ENCODE results near the gene GSG1L.
"Not testable (repeated sequence)": the region's sequence is repeated elsewhere in the genome, so short reads cannot be mapped to it uniquely, and the experiment has no call there.

The GSG1L gene

DNA sequence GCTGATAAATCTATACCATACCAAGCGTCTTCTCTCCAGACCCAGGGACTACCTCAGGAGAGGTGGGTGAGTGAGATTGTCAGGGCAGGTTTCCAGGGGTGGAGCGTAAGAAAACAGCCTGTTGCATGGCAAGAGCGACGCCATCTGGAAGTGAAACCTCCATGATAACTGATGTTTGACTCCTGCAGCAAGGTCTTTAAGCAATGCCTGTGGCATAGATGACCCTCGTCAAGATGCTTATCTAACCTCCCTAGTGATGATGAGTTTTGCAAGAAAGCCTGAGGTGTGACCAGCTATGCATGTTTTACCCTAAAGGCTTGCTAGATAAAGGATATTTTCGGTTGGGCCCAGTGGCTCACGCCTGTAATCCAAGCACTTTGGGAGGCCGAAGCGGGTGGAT lies 71.6 kb downstream of the GSG1L start:
- DNase-seq (ENCODE audit: insufficient read length, low spot score): no peak
- FAIRE-seq: no peak

DNA sequence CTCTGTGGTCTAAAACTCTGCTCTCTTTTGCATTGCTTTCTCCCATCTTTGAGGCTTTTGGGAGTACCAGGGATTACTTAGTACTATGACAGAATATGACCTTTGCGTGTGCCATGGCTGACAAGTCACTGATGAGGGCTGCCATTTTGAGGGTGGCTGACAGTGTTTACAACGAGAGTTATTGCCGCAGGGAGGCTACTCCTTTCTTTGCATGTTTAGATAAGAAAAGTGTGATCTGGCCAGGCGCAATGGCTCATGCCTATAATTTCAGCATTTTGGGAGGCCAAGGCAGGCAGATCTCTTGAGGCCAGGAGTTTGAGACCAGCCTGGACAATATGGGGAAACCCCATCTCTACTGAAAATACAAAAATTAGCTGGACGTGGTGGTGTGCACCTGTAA lies 77.5 kb downstream of the GSG1L start:
- no peak for FAIRE-seq
- DNase-seq (ENCODE audit: insufficient read length, low spot score): no peak

DNA sequence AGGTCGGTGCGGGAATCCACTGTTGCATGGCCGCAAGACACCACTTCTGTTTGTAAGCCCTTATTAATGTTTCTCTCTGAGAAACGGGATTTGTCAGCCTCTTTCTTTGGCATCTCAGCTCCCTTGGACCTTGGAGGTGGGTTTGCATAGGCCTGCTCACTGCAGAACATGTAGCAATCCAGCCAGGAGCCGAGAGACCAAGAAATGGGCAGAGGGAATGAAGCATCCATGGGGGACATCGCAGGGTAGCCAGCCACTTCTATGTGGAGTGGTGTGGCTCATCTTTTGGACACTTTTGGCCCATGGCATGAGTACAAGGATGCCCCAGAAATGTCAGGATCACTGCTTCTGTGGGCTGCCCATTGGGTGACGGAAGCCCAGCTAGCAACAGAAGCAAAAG lies 79.4 kb downstream of the GSG1L start:
- FAIRE-seq (no peak), DNase-seq (ENCODE audit: insufficient read length, low spot score) (no peak)

DNA sequence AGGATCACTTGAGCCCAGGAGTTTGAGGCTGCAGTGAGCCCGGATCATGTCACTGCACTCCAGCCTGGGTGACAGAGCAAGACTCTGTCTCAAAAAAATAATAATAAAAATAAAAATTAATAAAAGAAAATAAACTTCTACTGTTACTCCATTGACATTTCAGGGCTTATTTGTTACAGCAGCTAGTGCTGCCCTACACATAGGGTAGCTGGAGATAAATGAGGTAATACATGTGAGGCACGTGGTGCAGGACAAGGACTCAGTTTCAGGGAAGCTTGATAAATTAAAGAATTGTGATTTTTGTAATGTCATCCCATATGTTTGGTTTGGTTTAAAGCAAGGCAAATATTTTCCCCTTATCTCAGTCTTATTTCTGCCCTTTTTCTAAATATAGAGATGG lies 80.3 kb downstream of the GSG1L start:
- FAIRE-seq: no peak
- DNase-seq (ENCODE audit: insufficient read length, low spot score): no peak

DNA sequence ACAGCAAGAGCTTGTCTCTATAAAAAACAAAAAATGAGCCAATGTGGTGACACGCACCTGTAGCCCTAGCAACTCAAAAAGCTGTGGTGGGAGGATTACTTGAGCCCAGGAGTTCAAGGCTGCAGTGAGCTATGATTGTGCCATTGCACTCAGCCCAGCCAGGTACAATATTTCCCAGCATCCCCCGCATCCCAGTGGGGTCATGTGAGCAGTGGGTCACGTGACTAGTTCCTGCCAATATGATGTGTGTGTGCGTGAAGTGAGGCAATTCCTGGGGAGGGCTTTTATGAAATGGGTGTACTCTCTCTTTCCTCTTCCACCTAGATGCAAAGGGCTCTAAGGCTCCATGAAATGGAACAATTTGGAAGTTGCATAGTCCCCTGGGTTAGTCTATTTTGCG lies 81.3 kb downstream of the GSG1L start:
- no peak for FAIRE-seq
- no peak for DNase-seq (ENCODE audit: insufficient read length, low spot score)

DNA sequence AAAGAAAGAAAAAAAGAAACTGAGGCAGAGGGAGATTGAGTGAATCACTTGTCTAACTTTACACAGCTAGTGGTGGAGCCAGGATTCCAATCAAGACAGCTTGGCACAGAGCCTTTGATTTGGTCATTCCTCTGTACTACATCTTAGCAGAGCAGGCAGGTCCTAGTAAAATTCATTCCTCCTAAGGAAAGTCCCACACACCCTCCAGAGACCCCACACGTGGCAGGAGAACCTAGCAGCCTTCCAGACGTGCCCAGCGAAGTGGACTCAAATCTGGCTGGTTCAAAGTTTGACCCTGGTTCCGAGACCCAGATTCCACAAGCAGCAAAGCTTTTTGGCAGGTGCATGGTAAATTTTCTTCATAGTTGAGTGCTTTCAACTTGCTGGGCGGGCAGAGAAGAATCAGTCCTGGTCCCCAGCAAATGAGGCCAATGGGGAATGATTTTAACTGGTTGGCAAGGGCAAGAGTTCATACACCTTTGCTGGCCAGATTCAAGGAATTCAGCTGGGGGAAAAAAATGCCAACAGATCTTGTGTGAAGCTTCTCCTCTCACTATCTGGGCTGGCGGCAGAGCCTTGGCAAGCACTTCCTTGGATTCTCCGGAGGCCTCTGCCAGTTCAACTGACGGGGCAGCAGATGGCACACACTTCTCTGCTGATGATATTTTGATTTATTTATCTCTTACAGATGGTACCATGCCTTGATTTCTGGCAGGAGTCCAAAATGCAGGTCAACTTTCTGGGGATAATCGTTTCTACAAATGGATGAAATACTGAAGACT lies 82.4 kb downstream of the GSG1L start:
- FAIRE-seq: no peak
- DNase-seq (ENCODE audit: insufficient read length, low spot score): no peak

DNA sequence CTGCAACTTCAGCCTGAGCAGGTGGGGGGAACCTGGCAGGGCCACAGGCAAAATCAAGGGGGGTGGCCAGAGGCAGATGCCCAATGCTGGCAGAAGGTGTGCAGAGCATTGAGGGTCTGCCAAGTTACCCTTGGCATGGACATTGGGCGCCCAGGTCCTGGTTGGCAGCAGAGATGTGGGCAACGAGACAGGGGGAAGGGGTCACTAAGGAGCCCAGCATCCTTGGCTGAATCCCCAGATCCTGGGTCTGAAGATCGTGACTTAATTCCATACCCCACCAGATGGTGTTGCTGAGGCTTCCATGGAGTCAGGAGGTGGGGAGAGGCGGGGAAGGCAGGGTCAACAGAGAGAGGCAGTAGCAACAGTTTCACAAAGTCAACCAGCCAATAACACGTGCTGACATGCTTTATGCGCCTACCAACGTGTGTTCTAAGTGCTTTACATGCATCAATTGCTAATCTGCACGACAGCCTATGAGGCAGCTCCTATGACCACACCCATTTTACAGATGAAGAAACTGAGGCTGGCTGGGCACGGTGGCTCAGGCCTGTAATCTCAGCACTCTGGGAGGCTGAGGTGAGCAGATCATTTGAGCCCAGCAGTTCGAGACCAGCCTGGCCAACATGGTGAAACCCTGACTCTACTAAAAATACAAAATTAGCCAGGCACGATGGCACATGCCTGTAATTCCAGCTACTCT lies 83.3 kb downstream of the GSG1L start:
- FAIRE-seq: no peak
- no peak for DNase-seq (ENCODE audit: insufficient read length, low spot score)

DNA sequence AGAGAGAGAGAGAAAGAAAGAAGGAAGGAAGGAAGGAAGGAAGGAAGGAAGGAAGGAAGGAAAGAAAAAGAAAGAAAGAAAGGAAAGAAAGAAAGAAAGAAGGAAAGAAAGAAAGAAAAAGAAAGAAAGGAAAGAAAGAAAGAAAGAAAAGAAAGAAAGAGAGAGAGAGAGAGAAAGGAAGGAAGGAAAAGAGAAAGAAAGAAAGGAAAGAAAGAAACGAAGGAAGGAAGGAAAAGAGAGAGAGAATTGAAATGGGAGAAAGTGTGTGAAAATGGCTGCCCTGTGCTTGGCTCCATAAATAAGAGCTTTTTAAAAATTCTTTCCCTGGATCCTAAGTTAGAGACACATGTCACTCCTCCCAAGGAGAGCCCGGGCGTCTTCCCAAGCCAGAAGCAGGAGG lies 83.8 kb downstream of the GSG1L start:
- not testable (repeated sequence) for FAIRE-seq; DNase-seq (ENCODE audit: insufficient read length, low spot score)

DNA sequence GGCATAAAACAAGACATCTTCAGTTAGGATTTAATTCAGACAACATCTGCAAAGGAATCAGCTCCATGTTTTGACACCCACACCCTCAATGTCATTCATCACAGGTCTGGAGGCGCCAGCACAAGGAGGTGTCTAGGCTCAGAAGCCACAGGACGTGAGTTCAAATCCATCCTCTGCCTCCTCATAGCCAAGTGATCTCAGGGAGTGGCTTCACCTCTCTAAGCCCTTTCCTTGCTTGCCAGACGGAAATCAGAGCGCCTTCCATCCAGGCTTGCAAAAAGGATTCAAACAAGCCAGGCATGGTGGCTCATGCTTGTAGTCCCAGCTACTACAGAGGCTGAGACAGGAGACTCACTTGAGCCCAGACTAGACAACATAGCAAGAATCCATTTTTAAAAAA lies 84.6 kb downstream of the GSG1L start:
- DNase-seq (ENCODE audit: insufficient read length, low spot score): no peak
- FAIRE-seq: no peak

DNA sequence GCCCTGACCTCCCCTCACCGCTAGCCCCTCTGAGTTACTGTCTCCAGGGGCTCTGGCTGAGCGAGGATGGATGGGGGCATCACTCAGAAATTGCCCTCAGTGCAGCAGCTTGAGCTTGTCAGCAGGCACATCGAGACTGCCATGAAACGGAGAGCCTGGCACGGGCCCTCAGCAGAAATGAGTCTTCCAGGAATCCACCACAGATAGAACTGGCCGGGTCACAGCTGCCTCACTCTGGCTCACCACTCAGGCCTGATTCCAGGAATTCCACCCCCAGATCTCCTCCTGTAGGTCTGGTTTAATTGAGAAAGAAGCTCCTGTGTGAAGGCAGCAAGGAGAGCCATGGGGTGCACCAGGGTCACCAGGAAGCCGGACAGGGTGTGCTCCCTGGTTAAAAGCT lies 85.5 kb downstream of the GSG1L start:
- FAIRE-seq (no peak), DNase-seq (ENCODE audit: insufficient read length, low spot score) (no peak)

DNA sequence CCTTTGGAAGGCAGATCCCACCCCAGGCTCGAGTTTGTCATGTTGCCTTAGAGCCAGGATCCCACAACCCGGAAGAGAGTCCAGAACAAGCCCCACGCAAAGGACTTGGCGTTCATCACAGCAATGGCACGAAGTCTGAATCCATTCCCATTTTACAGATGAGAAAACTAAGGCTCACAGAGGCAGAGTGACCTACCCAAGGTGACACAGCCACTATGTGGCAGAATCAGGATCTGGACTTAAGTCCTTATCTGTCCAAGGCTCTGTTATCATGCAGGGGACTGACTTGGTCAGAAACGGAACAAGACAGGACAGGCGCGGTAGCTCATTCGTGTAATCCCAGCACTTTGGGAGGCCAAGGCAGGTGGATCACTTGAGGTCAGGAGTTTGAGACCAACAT lies 86.5 kb downstream of the GSG1L start:
- FAIRE-seq (no peak), DNase-seq (ENCODE audit: insufficient read length, low spot score) (no peak)

DNA sequence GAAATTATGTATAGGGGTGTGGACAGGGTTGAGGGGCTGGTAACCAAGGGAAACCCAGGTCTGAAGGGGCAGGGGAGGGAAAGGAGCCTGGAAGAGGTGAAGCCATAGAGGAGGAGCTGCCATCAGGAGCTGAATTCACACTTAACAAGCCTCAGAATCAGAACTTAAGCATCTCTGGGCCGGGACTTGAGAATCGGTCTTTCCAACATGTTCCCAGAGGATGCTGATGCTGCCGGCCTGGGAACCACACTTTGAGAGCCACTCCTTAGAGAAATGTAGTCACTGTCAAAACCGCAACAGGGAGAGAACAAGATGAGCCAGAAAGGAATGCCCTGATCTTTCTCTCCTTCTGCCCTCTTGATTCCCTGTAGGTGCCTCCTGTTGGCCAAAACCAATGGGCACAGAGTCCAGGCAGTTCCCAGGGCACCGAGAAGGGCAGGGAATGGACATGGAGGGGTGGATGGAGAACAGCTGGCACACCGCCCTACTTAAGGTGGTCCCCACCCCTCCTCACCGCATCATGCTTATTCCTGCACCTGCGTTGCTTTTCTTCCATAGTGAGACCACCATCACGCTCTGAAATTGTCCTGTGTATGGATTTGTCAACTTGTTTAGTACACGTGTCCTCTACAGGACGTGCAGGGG lies 88.5 kb downstream of the GSG1L start:
- DNase-seq (ENCODE audit: insufficient read length, low spot score): no peak
- FAIRE-seq: no peak

DNA sequence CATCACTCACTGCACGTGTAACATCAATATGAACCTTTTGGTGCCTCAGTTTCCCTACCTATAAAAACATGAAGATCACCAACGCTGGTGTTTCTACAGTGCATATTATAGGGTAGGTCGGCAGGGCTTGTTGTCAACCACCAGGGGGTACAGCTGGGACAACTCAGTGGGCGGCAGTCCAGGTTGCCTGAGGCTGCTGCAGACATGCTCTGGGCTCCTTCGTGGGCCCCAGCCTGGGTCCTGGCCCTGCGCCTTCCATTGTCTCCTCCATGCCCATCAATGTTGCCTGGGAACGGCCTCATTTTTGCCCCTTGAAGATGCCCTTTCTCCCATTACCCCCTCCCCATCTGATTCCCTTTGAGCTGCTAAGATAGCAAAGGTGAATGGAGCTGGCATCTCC lies 89.8 kb downstream of the GSG1L start:
- no peak for DNase-seq (ENCODE audit: insufficient read length, low spot score)
- FAIRE-seq: no peak

DNA sequence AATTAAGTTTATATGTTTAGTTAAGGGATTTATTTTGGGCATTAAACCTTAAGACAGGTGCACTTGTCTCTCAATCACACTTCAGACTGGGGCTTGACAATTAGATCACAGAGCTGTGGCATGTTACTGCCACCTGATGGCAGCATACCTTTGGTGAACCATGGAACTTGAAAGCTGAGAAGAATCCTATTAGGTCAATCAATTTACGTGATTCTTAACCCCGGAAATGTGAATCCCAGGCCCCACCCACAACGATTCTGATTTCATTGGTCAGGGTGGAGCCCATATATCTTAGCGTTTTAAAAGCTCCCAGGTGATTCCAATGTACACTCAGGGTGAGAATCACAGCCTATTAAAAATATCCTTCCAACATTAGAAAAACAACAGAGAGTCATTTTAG lies 91.0 kb downstream of the GSG1L start:
- DNase-seq (ENCODE audit: insufficient read length, low spot score) (peak; percentile 45), FAIRE-seq (peak; percentile 81)

DNA sequence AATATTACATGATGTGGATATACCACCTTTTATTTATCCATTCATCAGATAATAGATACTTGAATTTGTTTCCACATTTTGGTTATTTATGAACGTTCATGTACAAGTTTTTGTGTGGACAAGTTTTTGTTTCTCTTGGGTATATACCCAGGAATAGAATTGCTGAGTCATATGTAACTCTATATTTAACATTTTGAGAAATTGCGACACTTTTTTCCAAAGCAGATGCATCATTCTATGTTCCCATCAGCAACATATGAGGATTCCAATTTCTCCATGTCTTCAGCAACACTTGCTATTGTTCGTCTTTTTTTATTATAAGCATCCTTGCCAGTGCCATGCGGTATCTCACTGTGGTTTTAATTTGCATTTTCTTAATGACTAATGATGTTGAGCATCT lies 93.9 kb downstream of the GSG1L start:
- FAIRE-seq (no peak), DNase-seq (ENCODE audit: insufficient read length, low spot score) (no peak)

DNA sequence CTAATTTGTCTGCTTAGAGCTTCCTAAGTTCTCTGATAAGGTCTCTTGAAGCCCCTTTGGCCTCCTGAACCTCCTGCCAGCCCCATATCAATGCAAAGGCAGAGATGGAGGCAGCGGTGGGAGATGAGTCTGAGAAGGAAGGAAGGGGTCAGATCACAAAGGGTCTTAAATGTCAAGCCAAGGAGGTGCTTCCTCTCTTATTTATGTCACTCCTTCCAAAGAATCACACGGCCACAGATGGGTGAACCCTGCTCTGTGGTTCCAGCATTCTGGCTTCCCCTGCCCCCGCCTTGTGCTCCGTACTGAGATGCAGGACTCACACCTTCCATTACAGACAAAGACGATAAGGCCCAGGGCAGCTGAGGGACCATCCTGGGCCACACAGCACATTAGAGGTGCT lies 96.3 kb downstream of the GSG1L start:
- no peak for FAIRE-seq
- DNase-seq (ENCODE audit: insufficient read length, low spot score): no peak

DNA sequence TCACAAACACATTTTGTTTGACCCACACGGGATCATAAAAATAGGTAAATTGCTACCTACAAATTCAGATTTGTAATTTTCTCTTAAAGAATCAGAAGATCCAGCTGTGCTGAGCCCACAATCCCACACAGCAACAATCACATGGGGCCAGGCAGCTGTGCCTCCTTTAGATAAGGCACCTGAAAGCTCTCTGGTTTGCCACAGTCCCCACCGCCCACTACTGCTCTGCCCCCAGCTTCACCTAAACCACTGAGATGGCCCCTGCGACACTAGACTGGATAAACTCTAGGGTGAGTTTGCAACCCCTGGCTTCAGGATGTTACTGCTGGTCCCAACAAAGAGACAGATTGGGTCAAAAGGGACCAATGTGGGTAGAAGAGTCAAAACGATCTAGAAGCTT lies 96.8 kb downstream of the GSG1L start:
- DNase-seq (ENCODE audit: insufficient read length, low spot score) (no peak), FAIRE-seq (no peak)

DNA sequence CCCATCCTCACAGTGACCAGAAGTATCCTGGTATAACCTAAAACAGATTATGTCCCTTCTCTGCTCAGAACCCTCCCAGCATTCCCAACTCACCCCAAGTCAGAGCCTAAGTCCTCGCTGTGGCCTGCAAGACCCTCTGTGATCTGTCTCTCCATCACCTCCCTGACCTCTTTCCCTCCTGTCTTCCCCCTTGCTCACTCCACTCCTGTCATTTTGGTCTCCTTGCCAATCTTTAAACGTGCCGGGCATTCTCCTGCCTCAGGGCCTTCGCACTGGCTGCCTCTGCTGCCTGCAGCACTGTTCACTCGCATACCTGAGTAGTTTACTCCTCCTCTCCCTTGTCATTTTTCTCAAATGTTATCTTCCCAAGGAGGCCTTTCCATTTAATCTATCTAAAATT lies 97.7 kb downstream of the GSG1L start:
- FAIRE-seq (no peak), DNase-seq (ENCODE audit: insufficient read length, low spot score) (no peak)

DNA sequence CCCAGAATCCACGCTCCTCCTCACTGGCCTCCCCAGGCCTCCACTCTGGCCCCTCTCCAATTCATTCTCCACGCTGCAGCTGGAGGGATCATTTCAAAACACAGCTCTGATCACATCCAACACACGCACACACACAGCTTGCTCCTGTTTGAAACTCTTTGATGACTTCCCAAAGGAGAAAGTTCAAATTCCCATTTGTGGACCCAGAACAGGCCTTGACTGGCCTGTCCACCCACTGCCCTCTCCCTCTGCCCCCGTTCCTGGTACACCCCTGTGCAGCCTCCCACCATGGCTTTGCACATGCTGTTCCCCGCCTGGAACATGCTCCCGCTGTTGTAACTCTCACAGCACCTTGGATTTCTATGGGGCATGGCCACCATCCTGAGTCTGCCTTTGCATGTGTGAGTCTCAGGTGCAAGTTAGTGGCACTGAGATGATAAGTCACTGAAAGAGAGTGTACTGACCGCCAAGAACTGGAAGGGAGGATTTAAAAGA lies 100.0 kb downstream of the GSG1L start:
- FAIRE-seq: no peak
- no peak for DNase-seq (ENCODE audit: insufficient read length, low spot score)

DNA sequence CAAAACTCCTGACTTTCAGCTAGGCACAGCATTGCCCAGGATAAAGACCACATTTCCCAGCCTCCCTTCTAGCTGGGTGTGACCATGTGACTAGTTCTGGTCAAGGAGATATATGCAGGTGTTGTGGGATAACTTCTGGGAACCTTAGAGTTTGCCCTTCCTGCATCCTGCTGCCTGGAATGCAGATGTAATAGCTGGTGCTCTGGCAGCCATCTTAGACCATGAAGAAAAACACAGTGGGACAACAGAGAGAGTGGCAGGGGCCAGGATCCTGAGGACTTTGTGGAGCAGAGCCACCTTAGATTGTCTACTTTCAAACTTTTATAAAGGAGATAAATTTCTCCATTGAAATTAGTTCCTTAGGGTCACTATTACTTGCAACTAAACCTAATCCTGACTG lies 101.3 kb downstream of the GSG1L start:
- FAIRE-seq: no peak
- no peak for DNase-seq (ENCODE audit: insufficient read length, low spot score)

DNA sequence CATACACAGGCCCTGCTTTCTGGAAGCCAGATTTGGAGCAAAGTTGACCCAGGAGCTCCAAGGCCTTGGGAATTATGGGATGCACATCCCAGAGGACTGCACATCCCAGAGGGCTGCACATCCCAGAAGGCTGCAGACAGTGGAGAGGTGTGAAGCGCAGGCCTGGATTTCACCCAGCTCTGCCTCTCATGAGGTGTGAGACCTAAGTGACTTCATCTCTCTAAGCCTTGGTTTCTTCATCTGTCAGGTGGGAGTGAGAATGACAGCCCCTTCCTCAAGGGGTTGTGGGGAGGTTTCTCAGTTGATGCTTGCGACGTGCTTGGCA lies 102.3 kb downstream of the GSG1L start:
- FAIRE-seq (no peak), DNase-seq (ENCODE audit: insufficient read length, low spot score) (no peak)

All from GM19239 (cell line).